RPMI8226 (cell line): ENCODE measurements around the gene CD28.

Experiments
- DNase-seq: peaks from one replicate; pipeline ENCODE4 v3.0.0-alpha.2; 2015

The CD28 gene

GRCh38 chr2:203719456-203720410 lies 13.3 kb downstream of the CD28 start:
- no peak for DNase-seq

DNA sequence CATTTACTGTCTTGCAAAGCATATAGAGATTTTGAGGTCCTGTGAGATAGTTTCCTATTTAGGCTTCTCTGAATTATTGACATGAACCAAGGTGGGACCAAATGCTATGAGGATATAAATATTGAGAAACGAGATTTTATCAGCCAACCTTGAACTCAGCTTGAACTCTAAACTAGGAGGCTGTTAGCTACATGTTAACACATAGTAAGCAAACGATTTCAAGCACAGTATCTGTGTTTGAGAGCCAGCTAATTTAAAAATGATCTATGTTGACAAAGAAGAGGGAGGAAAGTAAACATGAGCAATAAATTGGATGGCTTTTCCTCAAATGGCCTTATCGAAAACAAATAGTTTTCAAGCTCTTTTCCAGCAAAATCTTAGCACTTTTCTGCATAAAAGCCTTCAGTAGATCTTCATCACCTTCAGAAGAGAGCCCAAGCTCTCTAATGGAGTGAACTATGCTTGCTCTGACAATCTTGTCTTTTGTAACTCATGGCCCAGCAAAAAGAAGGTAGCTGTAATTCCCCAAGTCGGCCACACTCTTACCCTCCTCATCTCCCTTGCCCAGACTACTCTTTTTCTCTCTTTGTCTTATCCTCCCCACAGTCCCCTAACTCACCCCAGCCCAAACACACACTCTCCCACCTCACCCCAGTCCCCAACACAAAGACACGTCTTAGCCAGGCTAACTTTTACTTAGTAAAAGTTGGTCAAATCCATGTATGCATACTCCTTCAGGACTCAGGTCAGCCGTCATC lies 14.7 kb downstream of the CD28 start:
- DNase-seq = no peak

GRCh38 chr2:203721781-203722300 lies 15.4 kb downstream of the CD28 start:
- DNase-seq = no peak

- no peak for DNase-seq
Observed at GRCh38 chr2:203722411-203722810, 16.0 kb downstream of the CD28 start.

DNA sequence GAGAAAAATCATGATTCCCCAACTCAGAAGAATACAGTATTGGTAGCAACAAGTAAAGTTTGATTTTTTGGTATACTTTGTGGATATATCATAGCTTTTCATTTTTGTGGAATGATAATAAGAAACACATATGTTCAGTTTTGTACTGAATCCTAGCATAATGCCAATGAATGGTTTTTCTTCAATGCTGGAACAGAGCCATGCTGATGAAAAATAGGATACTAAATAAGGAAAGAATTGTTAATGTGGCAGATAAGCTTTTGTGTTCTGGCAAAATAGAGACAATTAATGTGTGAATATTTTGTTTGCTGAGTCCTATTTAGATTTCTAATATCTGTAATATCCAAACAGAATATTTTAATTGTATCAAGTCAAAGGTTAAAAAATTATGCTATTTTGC lies 21.9 kb downstream of the CD28 start:
- DNase-seq = no peak

DNA sequence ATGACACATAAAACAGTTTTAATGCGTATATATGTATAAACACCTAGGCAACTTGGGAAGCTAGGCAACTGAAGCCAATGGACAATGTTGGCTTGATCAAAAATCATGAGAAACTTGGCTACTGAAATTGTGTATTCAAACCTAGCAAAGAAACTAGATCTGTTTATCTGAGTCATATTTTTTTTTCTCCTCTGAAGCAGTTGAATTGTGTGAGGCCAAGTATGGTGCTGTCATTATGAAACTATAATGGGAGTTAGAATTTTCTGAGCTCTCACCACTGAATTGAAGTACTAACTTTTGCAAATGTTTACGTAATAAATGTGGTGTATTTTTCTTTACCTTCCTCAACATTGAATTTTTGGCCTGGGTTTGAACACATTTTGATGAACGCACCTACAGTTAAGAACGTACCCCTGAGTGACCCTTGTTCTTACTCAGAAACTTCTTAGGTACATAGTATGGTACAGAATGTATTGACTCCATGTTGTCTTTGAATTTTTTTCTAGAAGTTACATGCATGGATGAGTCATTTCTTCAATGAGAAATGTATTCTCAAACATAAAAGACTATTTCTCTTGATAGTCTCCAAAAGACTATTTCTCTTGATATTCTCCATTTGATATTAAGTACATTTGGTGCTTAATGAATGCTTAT lies 23.8 kb downstream of the CD28 start:
- no peak for DNase-seq

- DNase-seq = no peak
Observed at GRCh38 chr2:203730883-203731282, 24.4 kb downstream of the CD28 start.

DNA sequence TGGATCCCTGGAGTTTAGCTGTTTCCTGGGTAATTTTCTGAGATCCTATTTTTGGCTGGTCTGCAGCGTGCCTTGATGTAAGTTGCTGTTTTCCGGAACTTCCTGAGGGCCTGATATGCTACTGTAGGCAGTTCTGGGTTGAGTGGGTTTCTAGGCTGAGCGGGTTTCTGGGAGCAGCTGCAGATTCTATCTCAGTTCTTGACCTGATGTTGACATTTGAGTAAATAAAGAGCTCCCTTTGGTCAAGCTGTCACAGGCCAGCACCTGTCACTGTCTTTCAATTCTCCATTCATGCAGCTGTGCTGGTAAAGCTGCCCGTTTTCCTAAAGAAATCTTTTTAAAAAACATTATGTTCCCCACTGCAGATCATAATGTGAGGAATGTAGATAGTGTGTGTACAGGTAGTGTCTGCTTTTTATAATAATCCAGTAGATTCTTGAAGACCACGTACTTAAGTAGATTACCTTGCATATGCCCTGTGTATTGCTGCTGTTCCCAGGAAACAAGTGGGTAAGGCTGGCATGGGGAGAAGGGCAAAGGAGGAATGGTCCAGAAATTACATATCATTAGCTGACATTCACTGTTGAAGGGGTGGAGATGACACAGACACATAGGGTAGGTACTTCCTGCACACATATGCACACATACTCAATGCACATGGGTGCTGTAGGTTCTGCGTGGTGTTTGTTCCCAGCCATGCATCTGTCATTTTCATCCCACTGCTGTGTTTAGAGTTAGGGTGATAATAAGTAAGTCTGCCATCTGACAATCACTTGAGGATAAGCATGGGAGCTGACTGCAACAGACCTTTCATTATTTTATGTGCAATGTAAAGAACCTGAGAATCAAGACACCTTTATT lies 25.9 kb downstream of the CD28 start:
- peak; percentile 74 for DNase-seq

GRCh38 chr2:203732953-203733510 lies 26.6 kb downstream of the CD28 start:
- no peak for DNase-seq

DNA sequence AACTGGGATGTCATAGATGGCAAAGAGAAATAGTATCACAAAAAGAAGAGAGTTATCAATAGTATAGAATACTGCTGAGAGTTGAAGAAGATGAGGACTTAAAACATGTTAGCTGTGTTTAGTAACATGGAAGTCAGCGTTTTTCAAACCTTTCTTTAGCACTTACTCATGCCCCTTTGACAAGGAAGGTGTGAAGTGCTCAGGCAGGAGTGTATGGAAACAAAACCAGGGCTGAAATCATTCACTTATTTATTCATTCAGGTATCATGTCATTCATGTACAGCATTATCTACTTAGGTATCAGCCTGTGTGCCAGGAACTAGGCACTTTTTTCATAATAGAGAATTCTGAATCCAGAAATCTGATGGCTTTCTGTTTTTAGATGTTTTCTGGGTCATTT lies 27.2 kb downstream of the CD28 start:
- no peak for DNase-seq

DNA sequence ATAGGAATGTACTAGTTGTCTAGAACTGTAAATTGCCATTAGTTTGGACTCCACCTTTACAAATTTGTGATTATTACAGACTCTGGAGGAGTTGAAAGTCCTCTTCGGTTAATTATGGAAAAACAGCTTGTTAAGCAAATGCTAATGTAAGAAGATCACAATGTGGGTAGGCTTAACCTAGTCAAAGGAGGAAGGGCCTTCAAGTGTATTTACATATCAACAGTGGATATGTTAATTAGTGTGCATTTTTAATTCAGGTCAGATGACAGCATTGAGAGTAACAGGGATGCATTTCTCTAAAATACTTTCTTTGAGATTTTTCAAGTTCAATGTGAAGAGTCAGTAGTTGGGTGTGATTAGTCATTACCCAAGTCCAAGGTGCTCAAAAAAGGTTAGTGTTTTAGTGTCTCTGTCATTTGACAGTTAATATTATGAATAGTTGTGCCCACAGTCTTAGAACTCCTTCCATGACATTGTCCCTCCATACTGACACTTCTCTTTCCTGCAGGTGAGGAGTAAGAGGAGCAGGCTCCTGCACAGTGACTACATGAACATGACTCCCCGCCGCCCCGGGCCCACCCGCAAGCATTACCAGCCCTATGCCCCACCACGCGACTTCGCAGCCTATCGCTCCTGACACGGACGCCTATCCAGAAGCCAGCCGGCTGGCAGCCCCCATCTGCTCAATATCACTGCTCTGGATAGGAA lies 28.0 kb downstream of the CD28 start:
- DNase-seq = no peak

- no peak for DNase-seq
Observed at GRCh38 chr2:203737360-203737759, 30.9 kb downstream of the CD28 start.

DNA sequence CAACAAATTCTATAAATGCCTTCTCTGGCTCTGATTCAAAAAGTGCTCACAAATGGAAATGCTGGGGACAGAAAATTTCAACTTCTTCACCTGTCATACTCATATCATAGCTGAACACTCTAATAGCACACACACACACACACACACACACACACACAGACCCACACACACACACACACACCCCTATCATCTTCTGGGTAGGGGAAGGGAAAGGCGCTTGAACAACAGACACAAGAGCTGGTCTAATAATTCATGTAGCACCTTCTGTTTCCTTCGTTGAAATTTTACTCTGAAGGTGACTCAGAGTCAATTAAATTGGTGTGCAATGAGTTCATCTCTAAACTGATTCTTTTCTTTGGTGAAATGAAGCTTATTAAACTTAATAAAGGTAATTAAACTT lies 32.9 kb downstream of the CD28 start:
- no peak for DNase-seq

DNA sequence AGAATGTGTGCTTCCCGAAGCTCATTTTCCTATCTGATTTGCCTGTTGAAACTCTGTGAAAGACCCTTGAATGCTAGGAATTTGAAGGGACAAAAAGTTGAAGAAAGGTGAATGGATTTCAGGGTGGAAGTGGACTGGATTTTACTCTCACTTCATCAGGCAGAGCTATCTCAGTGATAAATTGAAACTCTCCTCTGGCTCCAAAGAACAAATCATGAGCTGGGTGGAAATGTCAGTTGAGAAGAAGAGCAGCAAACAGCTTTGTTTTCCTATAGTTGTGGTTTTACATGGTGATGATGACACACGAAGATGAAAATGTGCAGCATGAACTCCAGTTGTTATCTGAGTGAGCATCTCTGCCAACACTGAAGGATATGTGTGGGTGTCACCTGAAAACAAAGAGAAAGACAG lies 34.4 kb downstream of the CD28 start:
- no peak for DNase-seq

DNA sequence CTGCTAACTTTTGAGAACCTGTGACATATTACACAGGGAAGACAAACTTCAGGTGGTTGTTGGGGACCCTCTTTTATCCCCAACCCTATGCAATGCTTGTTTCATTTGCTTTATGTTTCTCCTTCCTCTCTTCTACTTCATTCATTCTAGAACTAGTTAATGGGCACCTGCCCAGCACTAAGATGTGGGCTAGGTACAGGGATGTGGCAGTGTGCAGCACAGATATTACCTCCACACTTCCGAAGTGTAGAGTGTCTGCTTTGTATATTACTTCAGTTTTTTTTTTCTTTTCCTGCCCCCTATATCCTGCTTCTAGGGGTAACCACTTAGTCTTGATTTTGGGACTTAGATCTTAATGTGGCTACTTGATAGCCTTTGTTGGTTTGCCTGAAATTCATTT lies 35.1 kb downstream of the CD28 start:
- DNase-seq = no peak

DNA sequence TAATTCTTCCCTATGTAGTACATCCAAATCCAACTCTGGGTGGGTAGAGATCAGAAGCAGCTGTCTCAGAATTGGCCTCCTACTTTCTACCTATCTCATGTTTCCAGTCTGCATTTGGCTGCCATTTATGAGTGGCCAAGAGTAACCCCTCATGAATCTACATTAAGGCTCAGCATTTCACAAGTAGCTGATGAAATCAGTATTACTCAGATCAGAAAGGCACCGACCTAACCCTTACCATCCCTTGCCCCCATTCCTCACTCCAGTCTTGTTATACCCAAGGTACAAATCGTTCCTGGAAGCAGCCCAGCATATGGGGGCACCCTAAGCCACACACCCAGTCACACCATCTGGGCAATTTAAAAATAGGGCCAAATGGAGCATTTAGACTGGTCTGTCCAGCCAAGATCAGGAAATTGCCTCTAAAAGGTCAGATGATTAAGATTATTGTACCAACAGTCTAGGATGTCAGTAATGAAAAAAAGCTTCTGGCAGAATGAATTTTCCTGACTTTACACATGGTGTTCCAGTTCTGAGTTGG lies 37.1 kb downstream of the CD28 start:
- no peak for DNase-seq

GRCh38 chr2:203744091-203744490 lies 37.7 kb downstream of the CD28 start:
- DNase-seq = no peak

DNA sequence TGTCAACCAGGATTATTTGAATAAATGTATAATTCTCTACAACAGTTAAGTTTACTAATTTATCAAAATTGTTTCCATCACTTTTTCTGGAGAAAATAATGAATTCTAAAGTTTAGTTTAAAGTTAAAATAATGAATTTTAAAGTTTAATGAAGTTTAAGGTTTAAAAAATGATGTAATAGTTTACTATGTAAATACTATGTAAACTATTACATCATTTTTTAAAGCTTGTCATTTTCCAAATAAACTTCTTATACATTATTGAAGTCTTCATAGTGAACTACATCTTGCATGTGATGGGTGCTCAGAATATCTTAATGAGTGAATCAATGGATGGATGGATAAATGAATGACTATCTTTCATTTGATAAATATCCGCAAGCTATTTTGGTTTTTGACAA lies 38.8 kb downstream of the CD28 start:
- DNase-seq = no peak

DNA sequence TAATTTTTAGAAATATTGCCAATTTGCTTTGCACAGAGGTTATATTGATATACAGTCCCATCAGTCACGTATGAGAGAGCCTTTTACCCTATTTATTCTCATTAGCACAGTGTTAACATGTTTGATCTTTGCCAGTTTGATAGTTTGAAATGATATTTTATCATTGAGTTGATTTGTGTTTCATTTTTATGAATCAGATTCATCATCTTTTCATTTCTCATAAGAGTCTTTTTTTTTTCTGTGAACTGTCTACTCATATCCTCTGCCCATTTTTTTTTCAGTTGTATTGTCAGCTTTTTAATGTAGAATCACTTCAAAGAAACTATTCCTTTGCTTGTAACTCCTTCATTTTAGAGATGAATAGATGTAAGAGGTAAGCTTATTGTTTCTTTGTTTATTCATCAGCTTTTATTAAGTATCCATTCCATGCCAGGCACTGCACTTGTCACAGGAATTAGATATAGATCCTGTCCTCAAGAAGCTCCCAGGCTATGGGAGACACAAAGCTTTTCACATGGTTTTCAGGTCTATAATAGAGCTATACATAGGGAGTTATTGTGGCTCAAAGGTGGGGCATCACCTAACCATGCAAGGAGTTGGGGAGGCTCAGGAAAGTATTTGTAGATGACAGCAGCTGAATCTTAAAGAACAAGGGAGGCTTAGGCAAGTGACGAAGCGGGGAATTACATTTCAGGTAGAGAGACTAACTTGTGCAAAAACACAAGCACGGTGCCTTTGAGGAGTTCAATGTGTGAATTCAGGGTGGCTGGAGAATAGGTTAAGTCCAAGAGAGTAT lies 42.1 kb downstream of the CD28 start:
- no peak for DNase-seq
